ENCODE results near the gene SUCO. TPM values are rescaled to one million over a fixed set of nuclear protein-coding genes. Genes with fewer than 3 reads are reported as not detected.

The SUCO gene
- total and polyA plus RNA-seq, 2 of the 8 experiments (the other 6 are each of a cell fraction or from before 2014, with no cell fraction given) = 8.3 to 35.8 TPM

- no peak overlapping the region for H4K8ac ChIP-seq (ENCODE audit: extremely low read depth, insufficient read depth, low read length)
- CTCF ChIA-PET (ENCODE audit: partially characterized antibody) = interaction anchor here (1.2 to 1.7 kb wide), 2 partner anchors 145 to 146 kb away, joined by 3 to 4 read pairs; no protein-coding TSS in a partner anchor
- no peaks in the 10 kb centered on the region for H3K79me2 ChIP-seq (ENCODE audit: control insufficient read depth in 1 of 2, insufficient read depth in 2 of 2, low read length in 2 of 2)
- H4K20me1 ChIP-seq (replicated peaks in 1 of 2; ENCODE audit: control insufficient read depth in 1 of 2, insufficient read depth in 2 of 2, low read length in 2 of 2) = no peaks in the 10 kb centered on the region
- H2AK5ac ChIP-seq (ENCODE audit: low read depth, low read length) = no peak overlapping the region
- H3K4me1 ChIP-seq (replicated peaks in 1 of 4; ENCODE audit: control insufficient read depth in 3 of 4, insufficient read depth in 4 of 4, low read length in 3 of 4) = peaks cover 0 to 6% (median 0%) of the 10 kb centered on the region in 4 experiments; a peak in 2 of 7 replicates
- FAIRE-seq = no peak
- DNase-seq (ENCODE audit: low read depth in 1 of 2, low spot score in 2 of 2) = no peak
- no peak overlapping the region for H3K23ac ChIP-seq (ENCODE audit: insufficient read length)
- no peak overlapping the region for H4K91ac ChIP-seq (replicated peaks; ENCODE audit: insufficient read length, low read length)
- no peak overlapping the region for H2BK20ac ChIP-seq (ENCODE audit: low read length)
- H3K4me3 ChIP-seq (ENCODE audit: extremely low read depth in 1 of 4, insufficient read depth in 2 of 4, low read depth in 3 of 4, low read length in 4 of 4) = no peak overlapping the region
- no peak overlapping the region for H4K5ac ChIP-seq (ENCODE audit: insufficient read length, low read depth, low read length)
- H3K79me1 ChIP-seq (ENCODE audit: low read depth, low read length) = no peaks in the 10 kb centered on the region
- no peak overlapping the region for H2BK12ac ChIP-seq (ENCODE audit: low read depth, low read length)
- peak; percentile 77 for TF ChIP-seq CEBPB (IDR thresholded peaks at IDR 0.05; ENCODE audit: low read depth, low read length)
- no peak for TF ChIP-seq ATF2 (IDR thresholded peaks at IDR 0.05; ENCODE audit: low read length)
- TF ChIP-seq RXRA (IDR thresholded peaks at IDR 0.05; ENCODE audit: insufficient read depth, low read depth, low read length) = no peak
- no peak for TF ChIP-seq GABPA (IDR thresholded peaks at IDR 0.05; ENCODE audit: borderline replicate concordance, insufficient read depth, low read length)
- no peak for TF ChIP-seq SUZ12 (IDR thresholded peaks at IDR 0.05; ENCODE audit: low read length)
- TF ChIP-seq NRF1 (IDR thresholded peaks at IDR 0.05; ENCODE audit: low read depth, low read length) = no peak
- no peak for TF ChIP-seq SP1 (IDR thresholded peaks at IDR 0.05; ENCODE audit: low read depth, low read length)
- TF ChIP-seq ATF3 (IDR thresholded peaks at IDR 0.05; ENCODE audit: insufficient read depth, low read depth, low read length) = no peak
- no peak overlapping the region for H2AFZ ChIP-seq (ENCODE audit: low read length)
- H3K23me2 ChIP-seq (ENCODE audit: low read depth, low read length) = no peaks in the 10 kb centered on the region
- no peak overlapping the region for H3K14ac ChIP-seq (ENCODE audit: insufficient read length)
- H3K18ac ChIP-seq (ENCODE audit: extremely low read depth, low read length) = no peak overlapping the region
- no peak overlapping the region for H3K9ac ChIP-seq (replicated peaks in 1 of 4; ENCODE audit: extremely low read depth in 1 of 4, low read depth in 3 of 4, low read length in 3 of 4)
- H3K4me2 ChIP-seq (ENCODE audit: insufficient read depth in 1 of 2, low read depth in 2 of 2, low read length in 2 of 2) = no peak overlapping the region
- H3K36me3 ChIP-seq (ENCODE audit: control insufficient read depth in 2 of 4, insufficient read depth in 4 of 4, low read length in 3 of 4) = peaks cover 0 to 24% (median under 1%) of the 10 kb centered on the region in 4 experiments; a peak in 4 of 8 replicates
- 85% methylated on average over 3 of the region's 3 CpGs; no CpG with 5 or more reads in 1 of the 2 experiments for WGBS, 2 experiments (ENCODE audit: extremely low coverage in 1 of 2, insufficient coverage in 1 of 2, insufficient read length in 1 of 2, insufficient replicate concordance in 2 of 2, low coverage in 1 of 2, low lambda C conversion rate in 2 of 2, missing lambda C conversion rate in 1 of 2)
- POLR2A ChIA-PET (ENCODE audit: partially characterized antibody) = no interaction called here
- H2BK5ac ChIP-seq (ENCODE audit: low read depth, low read length) = no peak overlapping the region
- no peak overlapping the region for H3K4ac ChIP-seq (replicated peaks; ENCODE audit: insufficient read length, low read depth, low read length)
- H3K27ac ChIP-seq (ENCODE audit: low read depth, low read length) = no peak overlapping the region
- H2BK120ac ChIP-seq (replicated peaks; ENCODE audit: low read depth, low read length) = no peak overlapping the region
- no peak overlapping the region for H2BK15ac ChIP-seq (ENCODE audit: low read length)
- H3K9me3 ChIP-seq (ENCODE audit: insufficient read depth in 2 of 2, low read depth in 1 of 2, low read length in 1 of 2) = no peaks in the 10 kb centered on the region
- H3K27me3 ChIP-seq (replicated peaks in 1 of 4; ENCODE audit: control insufficient read depth in 3 of 4, extremely low read depth in 1 of 4, insufficient read depth in 3 of 4, low read length in 3 of 4) = no peaks in the 10 kb centered on the region
- no peak overlapping the region for H3K56ac ChIP-seq (replicated peaks; ENCODE audit: insufficient read length, low read depth, low read length)
Measured at GRCh38 chr1:172582889-172583288, 49.9 kb downstream of the SUCO start.
